DND-41 (cell line): Measurements from ENCODE around the gene ARHGAP15.

ENCODE experiments used
- ATAC-seq: fragments of 200-7000 bp; cut with Tn5 transposase; 3 replicates; pipeline ENCODE4 v1.9.1; 2021; ENCODE audit warnings: low read depth; ENCODE audit not compliant: insufficient read depth
- DNase-seq: peaks from one replicate; pipeline ENCODE4 v3.0.0-alpha.2; 2020
- H2AFZ ChIP-seq: 2 replicates; pipeline ENCODE4 v1.6.0; 2012; ENCODE audit warnings: low read depth, low read length
- H3K27ac ChIP-seq: 2 replicates; pipeline ENCODE4 v1.5.1; 2012; ENCODE audit warnings: low read length, inconsistent platforms
- H3K27me3 ChIP-seq: fragments of 200-600 bp; sonication (generic); 2 replicates; pipeline ENCODE4 v1.6.0; 2012; ENCODE audit warnings: low read length, mild to moderate bottlenecking, inconsistent platforms; ENCODE audit not compliant: insufficient read depth, poor library complexity
- H3K36me3 ChIP-seq: 2 replicates; pipeline ENCODE4 v1.5.1; 2012; ENCODE audit warnings: low read length, inconsistent platforms; ENCODE audit not compliant: insufficient read depth
- H3K4me1 ChIP-seq: 2 replicates; pipeline ENCODE4 v1.5.1; 2012; ENCODE audit warnings: mild to moderate bottlenecking, low read length; ENCODE audit not compliant: insufficient read depth
- H3K4me2 ChIP-seq: 2 replicates; pipeline ENCODE4 v1.6.0; 2012; ENCODE audit warnings: mild to moderate bottlenecking, moderate library complexity, low read length, inconsistent platforms; ENCODE audit not compliant: insufficient read depth
- H3K4me3 ChIP-seq, 2 experiments: fragments of 200-600 bp in 1 of 2; shearing (Covaris generic) in 1 of 2; 2 replicates each; pipeline ENCODE4 v1.5.1; 2012 to 2016; ENCODE audit warnings: inconsistent platforms in 2 of 2, low read length in 2 of 2, mild to moderate bottlenecking in 2 of 2, low read depth in 1 of 2, moderate library complexity in 1 of 2
- H3K79me2 ChIP-seq: 2 replicates; pipeline ENCODE4 v1.6.0; 2012; ENCODE audit warnings: low read length, inconsistent platforms; ENCODE audit not compliant: insufficient read depth
- H3K9ac ChIP-seq: 2 replicates; pipeline ENCODE4 v1.6.0; 2012; ENCODE audit warnings: low read depth, mild to moderate bottlenecking, inconsistent platforms, low read length, moderate library complexity
- H3K9me3 ChIP-seq: 2 replicates; pipeline ENCODE4 v1.5.1; 2012; ENCODE audit warnings: low read length, moderate library complexity, mild to moderate bottlenecking, inconsistent platforms; ENCODE audit not compliant: insufficient read depth, severe bottlenecking
- H4K20me1 ChIP-seq: 2 replicates; pipeline ENCODE4 v1.6.0; 2012; ENCODE audit warnings: low read length; ENCODE audit not compliant: insufficient read depth
- CTCF ChIP-seq: IDR thresholded peaks from 2 replicates; pipeline ENCODE4 v1.5.1; 2012; ENCODE audit warnings: borderline replicate concordance, low read length, moderate library complexity, mild to moderate bottlenecking; ENCODE audit not compliant: poor library complexity, severe bottlenecking; ENCODE audit errors: extremely low read depth
- EZH2 ChIP-seq: IDR thresholded peaks from 3 replicates; pipeline ENCODE4 v1.6.1; 2012; ENCODE audit warnings: borderline replicate concordance, low read depth, mild to moderate bottlenecking, moderate library complexity, low read length, inconsistent platforms; ENCODE audit not compliant: severe bottlenecking

ARHGAP15 gene

DNA sequence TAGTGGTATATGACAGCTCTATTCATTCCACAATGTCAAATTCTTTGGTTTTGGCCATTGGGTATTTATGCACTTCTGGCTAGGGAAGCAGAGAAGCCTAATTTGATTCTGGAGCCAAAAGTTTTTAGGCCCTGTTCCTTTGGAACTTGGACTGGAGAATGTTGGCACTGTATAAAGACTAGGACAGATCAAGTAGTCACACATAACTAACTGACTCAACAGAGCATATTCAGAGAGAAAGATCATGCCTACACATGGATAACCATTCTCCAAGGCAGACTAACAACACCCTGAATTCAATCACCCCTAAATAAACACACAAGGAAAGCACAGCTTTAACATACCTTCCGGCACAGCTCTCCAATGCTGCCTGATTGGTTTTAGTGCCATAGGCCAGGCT is 62.9 kb downstream of the ARHGAP15 start:
- peaks cover 43% of the 10 kb centered on the region for H3K36me3 ChIP-seq
- no peak for TF ChIP-seq EZH2
- TF ChIP-seq CTCF = no peak
- no peak overlapping the region for H3K4me3 ChIP-seq
- H3K27ac ChIP-seq = no peak overlapping the region
- H3K9ac ChIP-seq = no peak overlapping the region
- no peaks in the 10 kb centered on the region for H3K4me1 ChIP-seq
- ATAC-seq = no peak
- peaks cover 26% of the 10 kb centered on the region for H4K20me1 ChIP-seq
- no peaks in the 10 kb centered on the region for H3K27me3 ChIP-seq
- H3K9me3 ChIP-seq = no peaks in the 10 kb centered on the region
- H3K79me2 ChIP-seq = peaks cover 99% of the 10 kb centered on the region
- no peak overlapping the region for H2AFZ ChIP-seq
- DNase-seq = no peak
- H3K4me2 ChIP-seq = no peak overlapping the region

GRCh38 chr2:143192716-143193115 is 63.5 kb downstream of the ARHGAP15 start:
- Histone ChIP-seq H3K4me3 (no peak overlapping the region), H2AFZ (no peak overlapping the region), H3K36me3 (peaks cover 39% of the 10 kb centered on the region), H4K20me1 (peaks cover 21% of the 10 kb centered on the region), H3K27me3 (no peaks in the 10 kb centered on the region), H3K4me1 (no peaks in the 10 kb centered on the region), H3K4me2 (no peak overlapping the region), H3K27ac (no peak overlapping the region), H3K9ac (no peak overlapping the region), H3K9me3 (no peaks in the 10 kb centered on the region), H3K79me2 (peaks cover 99% of the 10 kb centered on the region)
- TF ChIP-seq EZH2 (no peak), CTCF (no peak)
- DNase-seq (no peak), ATAC-seq (no peak)

GRCh38 chr2:143193121-143193520 is 63.9 kb downstream of the ARHGAP15 start:
- Histone ChIP-seq H3K27me3 (no peaks in the 10 kb centered on the region), H2AFZ (no peak overlapping the region), H3K9ac (no peak overlapping the region), H3K4me3 (no peak overlapping the region), H4K20me1 (peaks cover 21% of the 10 kb centered on the region), H3K4me2 (no peak overlapping the region), H3K4me1 (no peaks in the 10 kb centered on the region), H3K36me3 (peaks cover 39% of the 10 kb centered on the region), H3K79me2 (peaks cover 99% of the 10 kb centered on the region), H3K9me3 (no peaks in the 10 kb centered on the region), H3K27ac (no peak overlapping the region)
- no peak for ATAC-seq
- no peak for DNase-seq
- TF ChIP-seq EZH2 = no peak
- TF ChIP-seq CTCF = no peak

- Histone ChIP-seq H2AFZ (no peak overlapping the region), H3K4me2 (no peak overlapping the region), H3K27me3 (no peaks in the 10 kb centered on the region), H4K20me1 (peaks cover 18% of the 10 kb centered on the region), H3K9me3 (no peaks in the 10 kb centered on the region), H3K9ac (no peak overlapping the region), H3K4me3 (no peak overlapping the region), H3K27ac (no peak overlapping the region), H3K36me3 (peaks cover 42% of the 10 kb centered on the region), H3K79me2 (peaks cover 99% of the 10 kb centered on the region), H3K4me1 (no peaks in the 10 kb centered on the region)
- DNase-seq = no peak
- TF ChIP-seq EZH2 (no peak), CTCF (no peak)
- ATAC-seq = no peak
Observed at GRCh38 chr2:143195511-143195910, 66.3 kb downstream of the ARHGAP15 start.
